ENCODE results near the gene PNKP. TPM values are rescaled to one million over a fixed set of nuclear protein-coding genes. Genes with fewer than 3 reads are reported as not detected.

The PNKP gene
- total and polyA plus RNA-seq, 9 of the 15 experiments (the other 6 are each of a cell fraction or from before 2014, with no cell fraction given), result 2.8 to 85.4 (median 25.3) TPM

DNA sequence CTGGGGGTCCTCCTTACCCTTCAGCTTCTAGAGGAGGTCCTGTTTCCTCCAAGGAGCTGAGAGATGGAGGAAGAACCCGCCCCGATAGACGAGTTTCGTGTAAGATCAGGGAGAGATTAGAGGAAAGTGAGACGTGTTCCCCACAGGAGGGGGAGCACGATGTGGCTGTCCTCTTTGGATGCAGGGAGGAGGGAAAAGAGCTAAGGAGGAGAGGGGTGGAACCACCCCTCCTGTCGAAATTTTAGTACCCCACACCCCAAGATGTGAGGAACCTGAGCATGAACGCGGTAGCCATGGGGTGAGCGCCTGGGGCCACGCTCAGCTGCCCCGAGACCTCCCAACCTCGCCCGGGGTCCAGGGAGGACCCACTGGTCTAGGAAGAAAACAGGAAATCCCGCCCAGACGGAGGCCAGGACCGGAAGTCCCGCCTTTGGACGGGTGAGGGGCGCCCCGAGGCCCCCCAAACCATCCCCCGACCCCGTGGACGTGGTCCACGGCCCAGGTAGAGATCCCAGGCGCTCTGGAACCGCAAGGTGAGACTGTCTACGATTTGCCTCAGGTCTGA, 8.6 kb upstream of the PNKP start:
- Histone ChIP-seq H3K27ac (ENCODE audit: extremely low read depth, low read depth, low read length) (peak overlapping the region; percentile 99), H2AFZ (ENCODE audit: low read depth, low read length) (peak overlapping the region; percentile 85), H3K9me3 (replicated peaks; ENCODE audit: control insufficient read depth, insufficient read depth, low read depth, low read length) (no peaks in the 10 kb centered on the region), H3K79me2 (ENCODE audit: control insufficient read depth, insufficient read depth, low read length) (peaks cover 35% of the 10 kb centered on the region), H3K9ac (ENCODE audit: insufficient read depth in 1 of 2, low read depth in 2 of 2, low read length in 2 of 2) (peak overlapping the region; percentile 98 to 99), H3K4me1 (replicated peaks in 1 of 2; ENCODE audit: control insufficient read depth in 2 of 2, insufficient read depth in 2 of 2, low read length in 2 of 2) (peaks cover 9 to 74% of the 10 kb centered on the region in 2 experiments; a peak in 4 of 5 replicates), H3K4me2 (ENCODE audit: insufficient read depth, low read length) (peak overlapping the region; percentile 99), H3K9me1 (ENCODE audit: control insufficient read depth, insufficient read depth, low read length) (peaks cover 2% of the 10 kb centered on the region), H3K36me3 (ENCODE audit: control insufficient read depth, insufficient read depth, low read length) (peaks cover 50% of the 10 kb centered on the region; the same call in 2 of the 3 replicates), H3K27me3 (ENCODE audit: control insufficient read depth in 2 of 2, insufficient read depth in 2 of 2, low read length in 2 of 2) (no peaks in the 10 kb centered on the region), H4K20me1 (replicated peaks; ENCODE audit: control insufficient read depth, insufficient read depth, low read length) (no peaks in the 10 kb centered on the region), H3K4me3 (peak overlapping the region; percentile 84)
- FAIRE-seq (peak; percentile 52), ATAC-seq (peak; percentile 33), DNase-seq (ENCODE audit: extremely low read depth in 1 of 4, low spot score in 3 of 4) (peak; percentile 58 to 76 (median 59))
- ChIA-PET CTCF (ENCODE audit: low intra/inter-chr PET ratio) (no interaction called here), POLR2A (interaction anchor here (0.5 to 3.0 kb wide), 13 partner anchors 8 to 115 kb away, joined by 3 to 19 read pairs (median 4); partner anchors contain the start of genes ATF5, NUP62 and PTOV1)
- in situ Hi-C loops (cut with MboI) (loop anchor here (10.0 kb wide), 1 partner anchor 381 kb away; the partner anchor contains the start of gene RPS11), intact Hi-C loops (cut with micrococcal nuclease) (loop anchor here (10.0 kb wide), 1 partner anchor 161 kb away; no protein-coding TSS in a partner anchor)
- WGBS (ENCODE audit: insufficient coverage, low coverage, missing lambda C conversion rate), result under 1% methylated on average over 16 of the region's 28 CpGs
- TSS peak; percentile 58 for BruUV-seq (replicated peaks)
- TF ChIP-seq PRMT5 (CRISPR knock-in tag; IDR thresholded peaks at IDR 0.05), result 0 out of 2 replicates have a peak, but pooled peaks have one; percentile 10
- TF ChIP-seq RCOR1 (IDR thresholded peaks at IDR 0.05; ENCODE audit: borderline replicate concordance in 1 of 2, low read depth in 2 of 2, low read length in 2 of 2), result no peak
- no peak for TF ChIP-seq HNRNPUL1 (IDR thresholded peaks at IDR 0.05; ENCODE audit: low read length)
- TF ChIP-seq ZNF24 (IDR thresholded peaks at IDR 0.05), result no peak
- no peak for TF ChIP-seq DNMT1 (IDR thresholded peaks at IDR 0.05)
- no peak for TF ChIP-seq ZKSCAN8 (CRISPR knock-in tag; IDR thresholded peaks at IDR 0.05)
- TF ChIP-seq RHOXF2B (CRISPR knock-in tag; conservative IDR thresholded peaks at IDR 0.05), result no peak
- TF ChIP-seq, protein P1, sequence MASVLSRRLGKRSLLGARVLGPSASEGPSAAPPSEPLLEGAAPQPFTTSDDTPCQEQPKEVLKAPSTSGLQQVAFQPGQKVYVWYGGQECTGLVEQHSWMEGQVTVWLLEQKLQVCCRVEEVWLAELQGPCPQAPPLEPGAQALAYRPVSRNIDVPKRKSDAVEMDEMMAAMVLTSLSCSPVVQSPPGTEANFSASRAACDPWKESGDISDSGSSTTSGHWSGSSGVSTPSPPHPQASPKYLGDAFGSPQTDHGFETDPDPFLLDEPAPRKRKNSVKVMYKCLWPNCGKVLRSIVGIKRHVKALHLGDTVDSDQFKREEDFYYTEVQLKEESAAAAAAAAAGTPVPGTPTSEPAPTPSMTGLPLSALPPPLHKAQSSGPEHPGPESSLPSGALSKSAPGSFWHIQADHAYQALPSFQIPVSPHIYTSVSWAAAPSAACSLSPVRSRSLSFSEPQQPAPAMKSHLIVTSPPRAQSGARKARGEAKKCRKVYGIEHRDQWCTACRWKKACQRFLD (CRISPR knock-in tag; IDR thresholded peaks at IDR 0.05), result no peak
- no peak for TF ChIP-seq ZNF444 (CRISPR knock-in tag; IDR thresholded peaks at IDR 0.05)
- TF ChIP-seq ATF1 (CRISPR knock-in tag; IDR thresholded peaks at IDR 0.05), result no peak
- no peak for TF ChIP-seq ATF1 (tag; IDR thresholded peaks at IDR 0.05)
- no peak for TF ChIP-seq NONO (IDR thresholded peaks at IDR 0.05; ENCODE audit: low read depth in 2 of 2, low read length in 1 of 2)
- peak; percentile 9; the same call in 1 of the 2 replicates for TF ChIP-seq FOXJ2 (tag; IDR thresholded peaks at IDR 0.05)
- TF ChIP-seq ZKSCAN3 (CRISPR knock-in tag; IDR thresholded peaks at IDR 0.05), result no peak
- TF ChIP-seq, protein P2, sequence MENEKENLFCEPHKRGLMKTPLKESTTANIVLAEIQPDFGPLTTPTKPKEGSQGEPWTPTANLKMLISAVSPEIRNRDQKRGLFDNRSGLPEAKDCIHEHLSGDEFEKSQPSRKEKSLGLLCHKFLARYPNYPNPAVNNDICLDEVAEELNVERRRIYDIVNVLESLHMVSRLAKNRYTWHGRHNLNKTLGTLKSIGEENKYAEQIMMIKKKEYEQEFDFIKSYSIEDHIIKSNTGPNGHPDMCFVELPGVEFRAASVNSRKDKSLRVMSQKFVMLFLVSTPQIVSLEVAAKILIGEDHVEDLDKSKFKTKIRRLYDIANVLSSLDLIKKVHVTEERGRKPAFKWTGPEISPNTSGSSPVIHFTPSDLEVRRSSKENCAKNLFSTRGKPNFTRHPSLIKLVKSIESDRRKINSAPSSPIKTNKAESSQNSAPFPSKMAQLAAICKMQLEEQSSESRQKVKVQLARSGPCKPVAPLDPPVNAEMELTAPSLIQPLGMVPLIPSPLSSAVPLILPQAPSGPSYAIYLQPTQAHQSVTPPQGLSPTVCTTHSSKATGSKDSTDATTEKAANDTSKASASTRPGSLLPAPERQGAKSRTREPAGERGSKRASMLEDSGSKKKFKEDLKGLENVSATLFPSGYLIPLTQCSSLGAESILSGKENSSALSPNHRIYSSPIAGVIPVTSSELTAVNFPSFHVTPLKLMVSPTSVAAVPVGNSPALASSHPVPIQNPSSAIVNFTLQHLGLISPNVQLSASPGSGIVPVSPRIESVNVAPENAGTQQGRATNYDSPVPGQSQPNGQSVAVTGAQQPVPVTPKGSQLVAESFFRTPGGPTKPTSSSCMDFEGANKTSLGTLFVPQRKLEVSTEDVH (IDR thresholded peaks at IDR 0.05; ENCODE audit: low read depth, partially characterized antibody), result peak; percentile 54
- TF ChIP-seq KDM1A (IDR thresholded peaks at IDR 0.05), result no peak
